ENCODE results near the gene BAG2. TPM values are rescaled to one million over a fixed set of nuclear protein-coding genes. Genes with fewer than 3 reads are reported as not detected.

The BAG2 gene
- total RNA-seq, 3 donors from 2014 or later: 2.2 to 4.9 (median 4.2) TPM

DNA sequence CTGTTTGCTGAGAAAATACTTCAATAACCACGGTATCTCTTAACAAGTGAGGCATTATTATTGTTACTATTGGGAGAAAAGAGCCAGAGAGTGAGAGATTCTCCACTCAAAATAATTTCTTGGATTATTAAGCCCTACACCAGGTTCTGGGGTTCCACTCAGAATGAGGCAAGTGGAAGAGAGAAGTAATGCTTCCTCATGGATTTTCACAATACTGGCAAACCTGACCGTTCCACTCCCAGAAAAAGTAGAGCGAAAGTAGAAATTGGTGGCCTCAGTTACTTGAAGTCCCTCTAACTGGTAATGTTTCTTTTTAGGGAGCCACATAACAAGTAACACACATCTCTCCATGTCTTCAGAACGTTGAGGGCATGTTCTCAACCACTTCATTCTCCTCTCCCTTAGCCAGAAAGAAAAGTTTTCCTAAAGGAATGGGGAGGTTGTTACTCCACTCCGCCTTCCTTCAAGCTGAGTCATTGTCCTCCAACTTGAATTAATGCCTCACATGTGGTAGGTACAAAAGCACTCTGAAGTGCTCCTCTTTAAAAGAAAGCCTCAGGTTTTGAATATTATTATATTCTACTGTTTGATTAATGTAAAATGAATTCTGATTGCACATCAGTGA is 1.9 kb downstream of the BAG2 start:
- Histone ChIP-seq H3K4me1 (no peaks in the 10 kb centered on the region), H3K9me3 (no peaks in the 10 kb centered on the region)
- no peak for DNase-seq (ENCODE audit: low spot score in 2 of 2)

DNA sequence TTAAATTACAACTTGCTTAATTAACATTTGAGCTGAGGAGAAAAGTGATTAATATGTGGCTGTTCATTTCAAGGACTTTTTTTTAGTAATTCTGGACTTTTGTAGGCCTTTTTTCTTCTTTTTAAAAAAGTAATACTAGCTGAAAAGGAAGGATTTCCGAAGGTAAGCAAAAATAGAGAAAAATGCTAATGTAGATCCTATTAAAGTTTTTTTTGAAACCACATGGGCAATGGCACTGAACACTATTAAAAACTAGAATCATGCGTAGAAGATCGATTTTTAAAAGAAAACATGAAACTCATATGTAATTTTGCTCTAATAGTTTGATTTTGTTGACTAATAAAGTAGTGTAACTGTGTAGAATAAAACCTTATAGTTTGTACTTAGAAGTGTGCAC is 2.4 kb downstream of the BAG2 start:
- intact Hi-C loops (cut with DNase I; ENCODE audit: low total_unique reads): no loop called here
- H3K27me3 ChIP-seq: no peaks in the 10 kb centered on the region
- no peaks in the 10 kb centered on the region for H3K9me3 ChIP-seq
- no peak for DNase-seq (ENCODE audit: low spot score in 2 of 2)
- no peaks in the 10 kb centered on the region for H3K4me1 ChIP-seq
- no peak overlapping the region for H3K4me3 ChIP-seq
- no peak overlapping the region for H3K27ac ChIP-seq
- TF ChIP-seq, protein P1, sequence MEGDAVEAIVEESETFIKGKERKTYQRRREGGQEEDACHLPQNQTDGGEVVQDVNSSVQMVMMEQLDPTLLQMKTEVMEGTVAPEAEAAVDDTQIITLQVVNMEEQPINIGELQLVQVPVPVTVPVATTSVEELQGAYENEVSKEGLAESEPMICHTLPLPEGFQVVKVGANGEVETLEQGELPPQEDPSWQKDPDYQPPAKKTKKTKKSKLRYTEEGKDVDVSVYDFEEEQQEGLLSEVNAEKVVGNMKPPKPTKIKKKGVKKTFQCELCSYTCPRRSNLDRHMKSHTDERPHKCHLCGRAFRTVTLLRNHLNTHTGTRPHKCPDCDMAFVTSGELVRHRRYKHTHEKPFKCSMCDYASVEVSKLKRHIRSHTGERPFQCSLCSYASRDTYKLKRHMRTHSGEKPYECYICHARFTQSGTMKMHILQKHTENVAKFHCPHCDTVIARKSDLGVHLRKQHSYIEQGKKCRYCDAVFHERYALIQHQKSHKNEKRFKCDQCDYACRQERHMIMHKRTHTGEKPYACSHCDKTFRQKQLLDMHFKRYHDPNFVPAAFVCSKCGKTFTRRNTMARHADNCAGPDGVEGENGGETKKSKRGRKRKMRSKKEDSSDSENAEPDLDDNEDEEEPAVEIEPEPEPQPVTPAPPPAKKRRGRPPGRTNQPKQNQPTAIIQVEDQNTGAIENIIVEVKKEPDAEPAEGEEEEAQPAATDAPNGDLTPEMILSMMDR (IDR thresholded peaks at IDR 0.05): no peak
- TF ChIP-seq POLR2AphosphoS5 (IDR thresholded peaks at IDR 0.05): no peak
- TF ChIP-seq POLR2A (IDR thresholded peaks at IDR 0.05): no peak
- H3K36me3 ChIP-seq: no peaks in the 10 kb centered on the region

More for the DNA sequence above, 1.9 kb downstream of the BAG2 start:
- TF ChIP-seq POLR2AphosphoS5 (IDR thresholded peaks at IDR 0.05) (no peak), POLR2A (IDR thresholded peaks at IDR 0.05) (no peak)
- TF ChIP-seq, protein P1 (IDR thresholded peaks at IDR 0.05): no peak
- no peaks in the 10 kb centered on the region for H3K27me3 ChIP-seq
- H3K4me3 ChIP-seq: peak overlapping the region in 2 of 3 donors; percentile 76 to 89
- H3K36me3 ChIP-seq: no peaks in the 10 kb centered on the region
- H3K27ac ChIP-seq: peak overlapping the region in 1 of 2 donors; percentile 40
- intact Hi-C loops (cut with DNase I; ENCODE audit: low total_unique reads): no loop called here

DNA sequence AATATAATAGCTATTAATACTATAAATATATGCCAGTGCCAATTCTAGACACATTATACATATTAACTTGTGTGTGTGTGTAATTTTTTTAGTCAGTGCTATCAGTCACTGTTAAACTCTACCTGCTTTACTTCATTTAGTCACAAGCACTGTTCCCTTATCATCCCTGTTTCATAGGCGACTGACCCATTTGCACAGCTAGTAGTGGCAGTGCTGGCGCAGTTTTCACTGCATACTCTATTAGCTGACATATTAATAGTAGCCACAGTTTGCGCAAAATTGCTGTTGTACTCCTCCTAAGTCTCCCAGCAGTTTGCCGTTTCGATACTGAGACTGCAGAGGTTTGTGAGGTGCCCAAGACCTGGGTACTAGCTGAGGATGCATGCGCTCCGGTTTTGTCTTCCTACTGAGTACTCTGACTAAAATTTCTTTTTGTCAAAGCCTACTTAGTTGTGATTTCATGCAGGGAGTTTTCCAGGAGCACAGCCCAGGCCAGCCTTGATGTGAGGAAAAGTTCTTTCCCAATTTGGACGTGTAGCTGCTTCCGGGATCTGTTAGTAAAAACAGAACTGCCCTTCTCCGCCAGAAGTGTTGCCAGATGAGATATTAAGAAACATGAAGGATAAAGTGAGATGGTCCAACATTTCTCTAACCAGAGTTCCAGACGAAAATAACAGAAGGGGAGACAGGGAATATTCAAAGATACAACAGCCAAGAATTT is 5.6 kb downstream of the BAG2 start:
- H3K4me3 ChIP-seq: no peak overlapping the region
- peak overlapping the region in 1 of 2 donors; percentile 52 for H3K27ac ChIP-seq
- intact Hi-C loops (cut with DNase I; ENCODE audit: low total_unique reads): no loop called here
- no peak for TF ChIP-seq POLR2A (IDR thresholded peaks at IDR 0.05)
- TF ChIP-seq, protein P1 (IDR thresholded peaks at IDR 0.05): no peak
- peak in 1 of 3 donors; percentile 19 for TF ChIP-seq POLR2AphosphoS5 (IDR thresholded peaks at IDR 0.05)
- no peak for DNase-seq (ENCODE audit: low spot score in 2 of 2)
- no peaks in the 10 kb centered on the region for H3K36me3 ChIP-seq
- no peaks in the 10 kb centered on the region for H3K4me1 ChIP-seq
- no peaks in the 10 kb centered on the region for H3K27me3 ChIP-seq
- H3K9me3 ChIP-seq: no peaks in the 10 kb centered on the region

DNA sequence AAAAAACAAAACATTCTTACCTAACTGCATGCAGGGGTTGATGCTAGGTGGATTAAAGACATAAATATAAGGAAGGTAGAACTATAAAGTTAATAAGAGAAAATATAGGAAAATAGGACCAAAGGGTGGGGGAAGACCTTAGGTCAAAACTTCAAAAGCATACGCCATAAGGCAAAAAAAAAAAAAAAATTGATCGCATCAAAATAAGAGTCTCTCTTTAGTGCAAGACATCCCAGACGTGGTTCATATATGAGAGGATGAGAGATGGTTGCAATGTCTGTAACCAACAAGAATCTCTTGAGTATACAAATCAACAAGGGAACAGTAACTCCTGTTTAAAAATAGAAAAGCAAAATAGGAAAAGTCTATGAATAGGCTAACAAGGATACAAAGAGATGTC is 8.5 kb downstream of the BAG2 start:
- no peak for TF ChIP-seq POLR2A (IDR thresholded peaks at IDR 0.05)
- TF ChIP-seq, protein P1 (IDR thresholded peaks at IDR 0.05): no peak
- TF ChIP-seq POLR2AphosphoS5 (IDR thresholded peaks at IDR 0.05): no peak
- H3K4me3 ChIP-seq: no peak overlapping the region
- intact Hi-C loops (cut with DNase I; ENCODE audit: low total_unique reads): no loop called here
- no peak for DNase-seq (ENCODE audit: low spot score in 2 of 2)
- H3K27me3 ChIP-seq: no peaks in the 10 kb centered on the region
- H3K27ac ChIP-seq: no peak overlapping the region
- no peaks in the 10 kb centered on the region for H3K9me3 ChIP-seq
- H3K4me1 ChIP-seq: no peaks in the 10 kb centered on the region
- H3K36me3 ChIP-seq: no peaks in the 10 kb centered on the region

DNA sequence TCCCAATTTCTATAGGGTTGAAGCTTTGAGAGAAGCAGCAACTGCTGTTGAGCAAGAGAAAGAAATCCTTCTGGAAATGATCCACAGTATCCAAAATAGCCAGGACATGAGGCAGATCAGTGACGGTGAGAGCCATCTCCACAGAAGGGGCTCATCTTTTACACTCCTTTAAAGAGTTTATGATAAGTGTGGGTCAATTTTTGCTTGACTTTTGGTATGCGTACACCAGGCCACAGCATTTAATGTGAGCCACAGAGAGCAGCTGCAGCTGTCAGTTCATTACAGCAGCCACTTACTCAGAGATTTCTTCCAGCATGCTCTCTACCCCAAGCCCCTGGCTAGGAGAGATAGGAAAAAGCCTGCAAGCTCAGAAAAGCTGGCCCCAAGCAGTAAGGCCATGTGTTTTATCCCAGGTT is 9.9 kb downstream of the BAG2 start:
- Histone ChIP-seq H3K4me3 (no peak overlapping the region), H3K9me3 (no peaks in the 10 kb centered on the region), H3K4me1 (no peaks in the 10 kb centered on the region), H3K27ac (no peak overlapping the region), H3K27me3 (no peaks in the 10 kb centered on the region), H3K36me3 (no peaks in the 10 kb centered on the region)
- DNase-seq (ENCODE audit: low spot score in 2 of 2): no peak
- TF ChIP-seq POLR2AphosphoS5 (IDR thresholded peaks at IDR 0.05): no peak
- TF ChIP-seq, protein P1 (IDR thresholded peaks at IDR 0.05): no peak
- TF ChIP-seq POLR2A (IDR thresholded peaks at IDR 0.05): no peak
- intact Hi-C loops (cut with DNase I; ENCODE audit: low total_unique reads): no loop called here

All from breast epithelium (tissue), 4 donors.